DMS79 (cell line): Measurements from ENCODE around the gene CDK19.
"Not testable (repeated sequence)": the region's sequence is repeated elsewhere in the genome, so short reads cannot be mapped to it uniquely, and the experiment has no call there.

Experiments
- DNase-seq: peaks from one replicate; lab custom pipeline; 2025; lab: John Stamatoyannopoulos, UW

CDK19 gene

GRCh38 chr6:110813338-110814101 is 1.7 kb downstream of the CDK19 start:
- DNase-seq: peak; percentile 14

DNA sequence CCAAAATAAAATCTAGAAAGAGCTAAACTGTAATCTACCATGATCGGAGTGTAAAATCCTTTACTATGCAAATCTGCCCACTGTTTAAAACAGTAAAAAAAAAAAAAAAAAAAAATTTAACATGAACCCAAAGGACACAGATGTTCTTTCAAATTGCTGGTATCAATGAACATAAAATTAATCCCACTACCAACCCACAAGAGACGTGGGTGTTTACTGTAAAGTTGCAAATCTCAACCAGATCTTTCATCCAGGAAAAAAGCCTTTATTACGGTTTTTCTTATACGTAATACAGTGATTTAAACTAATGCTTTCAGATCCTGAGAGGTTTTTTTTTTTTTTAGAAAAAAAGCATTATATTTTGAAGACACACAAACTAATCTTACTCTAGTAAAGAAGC is 2.5 kb downstream of the CDK19 start:
- no peak for DNase-seq

DNA sequence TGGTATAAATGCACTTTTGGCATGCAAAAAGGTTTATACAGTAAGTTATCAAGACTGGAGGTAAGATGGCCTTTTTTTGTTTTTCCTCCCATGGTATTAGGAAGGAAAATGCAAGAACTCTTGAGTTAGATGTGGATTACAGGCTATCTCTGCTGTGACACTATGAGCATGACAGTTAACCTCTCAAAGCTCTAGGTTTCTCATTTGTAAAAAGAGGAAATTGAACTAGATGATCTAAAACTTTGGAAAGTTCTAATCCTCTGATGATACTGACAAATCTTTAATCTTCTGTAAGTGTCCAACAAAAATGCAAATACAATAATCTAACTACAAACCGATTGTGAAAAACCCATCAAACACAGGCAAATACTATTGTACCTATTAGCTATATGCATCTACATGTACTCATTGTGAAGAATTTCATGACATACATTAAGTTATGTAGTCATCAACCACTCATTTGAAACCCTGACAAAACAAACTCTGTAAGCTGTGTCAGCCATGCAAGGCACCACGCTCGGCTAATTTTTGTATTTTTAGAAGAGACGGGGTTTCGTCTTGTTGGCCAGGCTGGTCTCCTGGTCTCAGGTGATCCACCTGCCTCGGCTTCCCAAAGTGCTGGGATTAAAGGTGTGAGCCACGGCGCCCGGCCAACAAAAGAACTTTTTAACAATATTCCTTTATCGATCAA is 4.2 kb downstream of the CDK19 start:
- no peak for DNase-seq

GRCh38 chr6:110809792-110810191 is 5.5 kb downstream of the CDK19 start:
- DNase-seq: no peak

DNA sequence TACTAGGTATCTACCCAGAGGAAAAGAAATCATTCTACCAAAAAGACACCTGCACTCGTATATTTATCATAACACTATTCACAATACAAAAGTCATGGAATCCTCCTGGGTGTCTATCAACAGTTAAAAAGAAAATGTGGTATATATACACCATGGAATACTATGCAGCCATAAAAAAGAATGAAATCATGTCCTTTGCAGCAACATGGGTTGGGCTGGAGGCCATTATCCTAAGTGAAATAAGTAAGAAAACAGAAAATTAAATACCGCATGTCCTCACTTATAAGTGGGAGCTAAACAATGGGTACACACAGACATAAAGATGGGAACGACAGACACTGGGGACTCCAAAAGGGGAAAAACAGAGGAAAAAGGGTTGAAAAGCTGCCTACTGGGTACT is 13.1 kb downstream of the CDK19 start:
- DNase-seq: not testable (repeated sequence)

DNA sequence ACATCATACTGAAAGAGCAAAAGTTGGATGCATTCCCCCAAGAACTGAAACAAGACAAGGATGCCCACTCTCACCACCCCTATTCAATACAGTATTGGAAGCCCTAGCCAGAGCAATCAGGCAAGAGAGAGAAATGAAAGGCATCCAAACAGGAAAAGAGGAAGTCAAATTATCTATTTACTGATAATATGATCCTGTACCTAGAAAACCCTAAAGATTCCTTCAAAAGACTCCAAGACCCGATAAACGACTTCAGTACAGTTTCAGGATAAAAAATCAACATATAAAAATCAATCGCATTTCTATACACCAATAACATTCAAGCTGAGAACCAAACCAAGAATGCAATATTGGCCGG is 14.5 kb downstream of the CDK19 start:
- DNase-seq: no peak

DNA sequence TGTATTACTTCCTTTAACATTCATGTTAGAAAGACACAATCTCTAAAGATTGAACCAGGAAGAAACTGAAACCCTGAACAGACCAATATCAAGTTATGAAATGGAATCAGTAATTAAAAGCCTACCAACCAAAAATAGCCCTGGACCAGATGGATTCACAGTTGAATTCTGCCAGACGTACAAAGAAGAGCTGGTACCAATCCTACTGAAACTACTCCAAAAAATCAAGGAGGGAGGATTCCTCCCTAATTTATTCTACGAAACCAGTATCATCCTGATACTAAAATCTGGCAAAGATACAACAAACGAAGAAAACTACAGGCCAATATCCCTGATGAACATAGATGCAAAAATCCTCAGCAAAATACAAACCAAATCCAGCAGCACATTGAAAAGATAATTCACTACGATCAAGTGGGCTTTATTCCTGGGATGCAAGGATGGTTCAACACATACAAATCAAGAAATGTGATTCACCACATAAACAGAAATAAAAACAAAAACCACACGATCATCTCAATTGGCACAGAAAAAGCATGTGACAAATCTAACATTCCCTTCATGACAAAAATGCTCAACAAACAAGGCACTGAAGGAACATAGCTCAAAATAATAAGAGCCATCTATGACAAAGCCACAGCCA is 15.0 kb downstream of the CDK19 start:
- no peak for DNase-seq

GRCh38 chr6:110799655-110800054 is 15.6 kb downstream of the CDK19 start:
- DNase-seq: no peak

DNA sequence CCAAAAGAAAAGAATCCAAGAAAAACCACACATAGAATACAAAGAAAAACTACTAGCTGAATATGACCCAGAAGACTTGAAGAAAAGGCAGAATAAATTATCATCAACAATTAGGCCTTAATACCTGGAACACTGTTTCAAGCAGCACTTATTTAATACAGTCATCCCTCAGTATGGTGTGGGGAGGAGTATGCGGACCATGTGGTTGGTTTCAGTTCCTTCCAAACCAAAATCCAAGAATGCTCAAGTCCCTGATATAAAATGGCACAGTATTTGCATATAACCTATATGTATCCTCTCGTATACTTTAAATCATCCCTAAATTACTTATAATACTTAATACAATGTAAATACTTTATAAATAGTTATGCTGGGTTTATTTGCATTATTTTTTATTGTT is 16.1 kb downstream of the CDK19 start:
- DNase-seq: no peak

DNA sequence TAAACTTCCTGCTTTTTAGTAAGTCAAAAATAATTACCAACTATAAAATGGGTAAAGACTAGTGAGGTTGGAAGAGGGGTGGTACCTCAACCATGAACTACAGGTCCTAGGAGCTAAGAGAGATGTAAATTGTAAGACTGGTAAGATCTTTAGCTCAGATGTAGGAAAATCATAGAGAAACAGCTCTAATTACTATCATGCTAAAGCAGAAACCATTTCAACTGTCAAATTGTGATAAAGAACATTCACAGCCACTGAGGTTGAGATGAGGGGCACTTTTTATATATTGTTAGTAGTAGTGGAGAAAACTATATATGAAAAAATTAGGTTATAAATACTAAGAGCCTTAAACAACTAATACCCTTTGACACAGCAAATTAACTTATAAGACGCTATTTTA is 20.0 kb downstream of the CDK19 start:
- no peak for DNase-seq

- no peak for DNase-seq
Measured at GRCh38 chr6:110786696-110787095, 28.6 kb downstream of the CDK19 start.

GRCh38 chr6:110786271-110786670 is 29.0 kb downstream of the CDK19 start:
- DNase-seq: no peak

GRCh38 chr6:110784610-110784979 is 30.7 kb downstream of the CDK19 start:
- DNase-seq: no peak

DNA sequence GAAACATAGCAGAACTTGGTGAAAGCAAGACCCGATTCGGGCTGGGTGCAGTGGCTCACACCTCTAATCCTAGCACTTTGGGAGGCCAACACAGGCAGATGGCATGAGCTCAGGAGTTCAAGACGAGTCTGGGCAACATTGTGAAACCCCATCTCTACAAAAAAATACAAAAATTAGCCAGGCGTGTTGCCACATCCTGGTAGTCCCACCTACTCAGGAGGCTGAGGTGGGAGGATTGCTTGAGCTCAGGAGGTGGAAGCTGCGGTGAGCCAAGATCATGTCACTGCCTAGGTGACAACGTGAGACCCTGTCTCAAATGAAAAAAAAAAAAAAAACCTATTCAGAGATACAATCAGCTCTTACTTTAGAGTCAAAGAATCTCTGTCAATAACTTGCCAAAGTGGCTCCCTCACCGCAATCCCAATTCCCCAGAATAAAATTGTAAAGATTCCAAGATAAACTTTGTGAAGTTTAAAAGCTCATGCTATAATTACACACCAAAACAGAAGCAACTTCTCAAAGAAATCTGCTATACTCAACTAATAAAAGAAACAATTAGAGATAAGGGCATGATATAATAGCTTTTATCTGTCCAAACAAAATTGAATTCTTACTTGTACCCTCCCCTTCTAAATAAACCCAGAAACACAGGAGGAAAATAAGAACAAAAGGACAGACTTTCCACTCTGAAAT is 33.6 kb downstream of the CDK19 start:
- DNase-seq: no peak

GRCh38 chr6:110778333-110778732 is 36.9 kb downstream of the CDK19 start:
- no peak for DNase-seq

- no peak for DNase-seq
Measured at GRCh38 chr6:110777636-110778035, 37.6 kb downstream of the CDK19 start.

DNA sequence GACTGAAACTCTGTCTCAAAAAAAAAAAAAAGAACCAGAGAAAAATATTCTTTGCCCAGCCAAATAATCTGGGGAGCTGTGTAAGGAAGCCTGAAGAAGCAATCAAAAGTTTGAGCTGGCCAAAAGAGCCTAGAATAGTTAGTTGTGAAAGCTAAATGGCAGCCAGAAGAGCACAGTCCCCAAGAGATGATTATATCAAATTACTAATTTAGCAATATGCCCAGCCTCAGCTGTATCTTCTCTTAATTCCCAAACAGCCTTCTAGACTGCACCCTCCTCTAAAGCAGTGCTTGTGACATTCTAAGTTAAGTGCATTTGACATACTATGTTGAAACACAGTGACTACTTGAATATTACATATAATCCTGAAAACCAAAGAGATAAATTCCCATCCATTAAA is 38.9 kb downstream of the CDK19 start:
- DNase-seq: no peak

GRCh38 chr6:110769923-110770322 is 45.3 kb downstream of the CDK19 start:
- no peak for DNase-seq

GRCh38 chr6:110768057-110768456 is 47.2 kb downstream of the CDK19 start:
- no peak for DNase-seq

DNA sequence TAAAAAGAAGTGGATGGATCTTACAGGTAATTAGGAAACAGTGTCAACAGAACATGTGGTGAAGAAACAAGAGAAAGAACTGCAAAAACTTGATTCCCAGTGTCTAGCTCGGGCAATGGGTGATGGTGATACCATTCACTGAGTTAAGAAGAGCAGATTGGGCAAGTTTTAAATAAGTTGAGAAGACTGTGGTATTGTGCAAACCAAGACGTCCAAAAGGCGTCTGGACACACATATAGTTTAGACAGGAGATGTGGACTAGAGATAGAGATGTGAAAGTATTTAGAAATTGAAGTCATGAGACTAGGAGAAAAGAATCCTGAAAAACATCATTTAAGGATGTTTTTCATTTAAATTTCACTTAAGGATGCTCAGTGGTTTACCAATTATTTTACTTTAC is 53.9 kb downstream of the CDK19 start:
- DNase-seq: no peak

- DNase-seq: no peak
Measured at GRCh38 chr6:110760589-110760988, 54.7 kb downstream of the CDK19 start.

DNA sequence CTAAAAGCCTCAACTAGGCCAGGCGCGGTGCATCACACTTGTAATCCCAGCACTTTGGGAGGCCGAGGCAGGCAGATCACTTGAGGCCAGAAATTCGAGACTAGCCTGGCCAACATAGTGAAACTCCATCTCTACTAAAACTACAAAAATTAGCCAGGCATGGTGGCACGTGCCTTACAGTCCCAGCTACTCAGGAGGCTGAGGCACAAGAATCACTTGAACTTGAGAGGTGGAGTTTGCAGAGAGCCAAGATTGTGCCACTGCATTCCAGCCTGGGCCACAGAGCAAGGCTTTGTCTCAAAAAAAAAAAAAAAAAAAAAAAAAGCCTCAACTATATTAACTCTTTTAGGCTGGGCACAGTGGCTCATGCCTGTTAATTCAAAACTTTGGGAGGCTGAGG is 55.2 kb downstream of the CDK19 start:
- DNase-seq: not testable (repeated sequence)

DNA sequence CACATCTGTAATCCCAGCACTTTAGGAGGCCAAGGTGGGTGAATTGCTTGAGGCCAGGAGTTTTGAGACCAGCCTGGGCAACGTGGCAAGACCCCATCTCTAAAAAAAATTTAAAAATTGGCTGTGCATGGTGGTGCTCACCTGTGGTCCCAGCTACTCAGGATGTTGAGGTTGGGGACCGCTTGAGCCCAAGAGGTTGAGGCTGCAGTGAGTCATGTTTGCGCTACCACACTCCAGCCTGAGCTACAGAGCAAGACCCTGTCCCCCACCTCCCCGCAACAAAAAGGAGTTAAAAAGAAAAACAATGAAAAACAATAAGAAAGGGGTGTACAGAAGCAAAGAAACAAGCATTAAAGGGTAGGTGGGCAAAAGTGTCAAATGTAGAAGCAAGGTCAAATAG is 57.3 kb downstream of the CDK19 start:
- no peak for DNase-seq
